Islet precursor cell (in vitro differentiated cells): ENCODE data around the gene KRT2.

Experiments used
- DNase-seq: peaks from one replicate; pipeline ENCODE4 v3.0.0-alpha.2; 2018

The KRT2 gene

DNA sequence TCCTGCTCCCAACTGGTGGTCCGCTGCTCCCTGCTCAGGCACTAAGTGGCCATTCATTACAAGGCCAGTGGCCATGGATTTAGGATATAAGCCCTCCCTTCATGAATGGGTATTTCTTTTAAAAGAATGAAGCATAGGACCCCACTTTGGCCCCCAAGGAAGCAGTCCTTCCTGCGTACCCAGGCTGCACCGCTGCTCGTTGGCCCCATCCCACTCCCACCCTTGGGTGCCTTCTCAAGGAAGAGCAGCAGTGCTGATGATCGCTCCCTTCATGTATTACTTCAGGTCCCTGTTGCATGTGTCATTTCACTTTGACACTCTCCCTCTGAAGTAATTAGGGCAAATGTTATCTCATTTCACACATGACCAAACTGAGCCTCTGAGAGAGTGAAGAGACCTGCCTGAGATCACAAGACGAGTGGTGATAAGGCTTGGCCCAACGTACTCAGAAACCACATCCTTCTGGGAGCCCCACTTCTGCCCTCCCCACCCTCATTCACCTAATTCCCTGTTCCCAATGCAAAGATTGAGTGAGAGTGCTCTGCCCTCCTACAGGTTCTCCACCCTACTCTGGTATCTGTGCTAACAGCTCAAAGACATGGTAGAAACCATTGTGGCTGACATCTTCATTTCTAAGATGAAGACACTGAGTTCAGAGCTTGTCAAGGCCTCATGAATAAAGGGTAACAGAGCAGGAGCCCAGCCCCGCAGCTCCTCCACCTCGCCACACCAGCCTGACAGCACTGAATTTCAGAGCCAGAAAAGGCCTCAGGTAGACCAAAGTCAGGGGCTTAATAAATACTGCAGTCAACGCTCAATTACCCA, 10.3 kb upstream of the KRT2 start:
- DNase-seq: no peak

DNA sequence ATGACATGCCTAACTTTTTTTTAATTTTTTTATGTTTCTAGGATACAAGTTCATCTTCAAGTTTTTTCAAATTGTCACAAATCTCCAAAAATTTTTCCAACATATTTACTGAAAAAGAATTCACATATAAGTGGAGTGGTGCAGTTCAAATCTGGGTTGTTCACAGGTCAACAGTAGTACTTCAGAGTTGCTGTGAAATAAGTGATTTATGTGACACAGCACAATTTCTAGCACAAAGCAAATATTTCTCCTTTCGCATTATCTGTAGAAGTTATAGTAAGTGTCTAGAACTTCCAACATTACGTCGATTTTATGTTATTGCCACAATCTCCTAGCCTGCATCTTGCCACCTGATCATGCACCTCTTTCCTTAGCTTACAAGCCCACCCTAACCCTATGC, 9.7 kb upstream of the KRT2 start:
- DNase-seq: no peak

DNA sequence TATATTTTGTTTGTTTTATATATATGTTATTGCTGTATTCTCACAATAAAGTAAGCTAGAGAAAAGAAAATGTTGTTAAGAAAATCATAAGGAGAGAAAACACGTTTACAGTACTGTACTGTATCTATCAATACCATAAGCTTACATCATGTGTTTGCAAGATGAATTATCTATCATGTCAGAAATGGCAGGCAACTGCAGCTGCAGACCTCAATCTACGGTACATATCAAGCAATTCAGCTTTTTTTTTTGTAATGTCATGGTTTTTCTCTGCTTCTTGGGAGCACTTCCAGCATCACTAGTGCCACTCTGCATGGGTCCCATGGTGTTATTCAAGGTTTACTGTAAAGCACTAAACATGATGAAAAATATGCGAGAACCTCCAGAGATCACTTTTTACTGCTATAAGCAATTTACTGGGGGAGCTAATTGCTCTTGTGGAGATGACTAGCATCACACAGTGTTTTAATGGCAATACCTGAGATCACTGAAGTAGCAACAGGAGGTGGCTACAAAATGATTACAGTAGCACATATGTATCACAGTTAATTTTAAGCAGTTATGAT, 9.0 kb upstream of the KRT2 start:
- DNase-seq: no peak

DNA sequence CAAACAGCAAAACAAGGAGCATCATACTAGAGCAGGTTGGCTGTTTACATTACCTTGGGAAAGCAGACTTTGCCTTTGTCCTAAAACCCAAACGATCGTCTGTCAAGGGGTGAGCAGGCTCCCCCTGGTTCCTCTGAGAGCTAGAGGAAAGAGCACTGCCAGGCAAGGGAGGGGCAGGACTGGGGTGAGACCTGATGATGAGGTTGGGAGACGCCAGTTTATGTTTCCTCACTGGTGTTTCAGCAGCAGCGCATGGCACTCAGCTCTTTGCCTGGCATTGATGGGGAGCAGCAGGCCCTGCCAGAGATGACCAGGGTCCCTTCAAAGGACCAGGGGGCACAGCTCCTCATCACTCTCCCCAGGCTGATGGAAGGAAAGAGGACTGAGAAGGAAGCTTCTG, 7.9 kb upstream of the KRT2 start:
- DNase-seq: peak; percentile 37

DNA sequence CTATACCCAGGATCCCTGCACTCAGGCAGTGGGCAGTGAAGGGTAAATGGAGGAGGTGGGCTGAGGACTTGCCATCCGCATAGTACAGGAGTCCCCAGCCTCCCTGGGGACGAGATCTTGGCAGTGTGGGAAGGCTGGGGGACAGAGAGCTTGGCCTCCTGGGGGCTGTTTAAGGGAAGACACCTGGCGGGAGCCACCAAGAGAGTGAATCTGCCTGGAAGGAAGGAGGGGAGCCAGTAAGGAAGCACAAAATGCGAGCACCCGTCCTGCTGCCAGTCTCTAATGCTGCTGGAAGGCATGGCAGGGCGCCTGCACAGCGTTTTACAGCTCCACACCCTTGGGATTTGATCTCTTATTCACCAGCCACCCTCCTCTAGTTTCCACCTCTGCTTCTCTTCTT, 7.4 kb upstream of the KRT2 start:
- DNase-seq: peak; percentile 51

DNA sequence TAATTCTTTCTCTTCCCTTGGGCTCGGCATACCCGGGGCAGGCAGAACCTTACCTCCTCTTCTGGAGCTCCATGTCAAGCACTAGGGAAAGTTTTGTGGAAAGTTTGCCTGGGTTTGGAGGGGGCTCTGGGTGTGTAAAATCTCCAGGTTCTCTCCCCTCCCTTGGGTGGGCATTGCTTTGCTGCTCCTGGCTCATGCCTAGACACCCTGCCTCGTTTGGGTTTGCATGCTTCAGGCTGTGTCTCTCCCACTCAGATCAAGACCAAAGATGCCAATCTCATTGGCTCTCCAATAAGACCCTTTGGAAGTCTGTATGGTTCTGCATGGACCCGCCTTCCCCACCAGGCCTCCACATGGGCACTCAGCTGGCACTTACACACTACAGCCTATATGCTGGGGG, 6.2 kb upstream of the KRT2 start:
- peak; percentile 41 for DNase-seq

DNA sequence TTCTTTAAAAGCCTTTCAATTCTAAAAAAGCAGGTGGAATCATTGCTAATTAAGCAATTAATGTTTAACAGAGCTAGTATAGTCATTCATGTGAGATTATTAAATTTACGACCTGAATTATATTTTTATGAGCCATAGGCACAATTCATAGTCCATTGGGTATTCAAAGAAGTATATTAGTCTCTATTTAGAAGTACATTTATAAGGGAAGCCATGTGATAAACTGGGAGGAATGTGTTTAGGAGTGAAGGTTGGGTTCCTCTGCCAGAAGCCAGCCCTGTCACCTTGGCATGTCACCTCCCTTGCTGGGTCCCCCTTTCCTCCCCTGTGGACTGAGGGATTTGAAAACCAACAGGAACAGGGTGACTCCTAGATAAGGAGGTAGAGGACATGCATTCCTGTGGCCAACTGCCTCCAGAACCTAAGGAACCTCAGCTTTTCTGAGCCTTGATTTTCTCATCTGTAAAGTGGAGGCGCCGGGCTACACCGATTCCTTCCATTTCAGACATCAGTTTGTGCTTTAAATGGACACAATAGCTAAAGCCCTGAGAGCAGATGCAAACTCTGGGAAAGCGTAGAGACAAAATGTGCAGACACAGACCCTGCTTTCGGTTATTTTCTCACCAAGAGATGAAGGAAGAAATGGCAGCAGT, 5.4 kb upstream of the KRT2 start:
- DNase-seq: peak; percentile 38

DNA sequence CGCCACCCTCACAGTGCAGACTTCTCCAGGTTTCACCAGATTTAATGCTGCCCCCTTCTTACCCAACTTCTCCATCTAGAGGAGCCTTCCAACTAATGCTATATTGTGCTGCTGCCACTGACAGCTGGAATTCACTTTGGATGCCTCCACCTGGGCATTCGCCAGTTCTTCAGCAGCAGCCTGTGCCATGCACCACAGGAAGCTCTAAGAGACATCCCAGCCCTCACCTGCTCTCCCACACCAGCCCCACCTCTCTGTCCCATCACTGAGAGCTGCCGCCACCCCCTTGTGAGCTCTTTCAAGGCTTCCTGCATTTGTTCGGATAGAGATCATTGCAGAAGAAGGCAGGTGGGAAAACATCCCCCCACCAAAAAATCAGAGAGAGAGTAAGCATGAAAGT, 4.6 kb upstream of the KRT2 start:
- DNase-seq: peak; percentile 43

DNA sequence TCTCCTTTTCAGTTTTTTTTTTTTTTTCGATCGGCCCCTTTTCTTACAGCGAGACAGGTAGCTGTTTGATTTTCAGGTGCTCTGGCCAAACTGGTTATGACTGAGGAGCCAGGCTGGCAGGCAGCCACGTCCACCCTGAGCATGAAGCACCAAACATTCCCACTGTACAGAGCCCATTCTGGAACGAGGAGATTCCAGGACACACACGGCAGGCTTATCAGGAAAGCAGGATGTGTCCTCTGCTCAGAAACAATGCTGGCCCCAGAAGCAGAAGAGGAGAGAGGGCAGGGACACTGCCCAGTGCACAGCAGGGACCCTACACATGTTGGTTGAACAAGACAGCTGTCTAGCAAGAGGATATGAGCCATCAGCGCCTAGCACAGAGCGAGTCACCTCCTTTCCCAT, 3.7 kb upstream of the KRT2 start:
- peak; percentile 53 for DNase-seq

DNA sequence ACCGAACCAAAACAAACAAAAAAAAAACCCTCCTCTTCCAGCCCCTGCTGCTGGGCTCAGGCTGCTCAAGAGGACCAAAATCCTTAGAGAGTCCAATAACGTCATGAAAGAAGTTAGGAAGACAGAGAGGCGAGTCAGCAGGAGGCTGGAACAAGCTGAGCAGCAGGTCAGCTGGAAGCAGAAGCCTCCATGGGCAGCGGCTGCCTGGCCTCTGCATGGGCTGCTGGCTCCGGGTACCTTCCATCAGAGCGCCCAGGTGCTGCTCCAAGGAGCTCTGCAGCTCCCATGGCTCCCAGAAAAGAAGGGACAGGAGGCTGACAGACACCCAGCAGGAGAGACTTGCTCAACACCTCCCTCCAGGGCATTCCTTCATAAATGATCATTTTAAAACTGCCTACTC, 3.2 kb upstream of the KRT2 start:
- DNase-seq: peak; percentile 70

DNA sequence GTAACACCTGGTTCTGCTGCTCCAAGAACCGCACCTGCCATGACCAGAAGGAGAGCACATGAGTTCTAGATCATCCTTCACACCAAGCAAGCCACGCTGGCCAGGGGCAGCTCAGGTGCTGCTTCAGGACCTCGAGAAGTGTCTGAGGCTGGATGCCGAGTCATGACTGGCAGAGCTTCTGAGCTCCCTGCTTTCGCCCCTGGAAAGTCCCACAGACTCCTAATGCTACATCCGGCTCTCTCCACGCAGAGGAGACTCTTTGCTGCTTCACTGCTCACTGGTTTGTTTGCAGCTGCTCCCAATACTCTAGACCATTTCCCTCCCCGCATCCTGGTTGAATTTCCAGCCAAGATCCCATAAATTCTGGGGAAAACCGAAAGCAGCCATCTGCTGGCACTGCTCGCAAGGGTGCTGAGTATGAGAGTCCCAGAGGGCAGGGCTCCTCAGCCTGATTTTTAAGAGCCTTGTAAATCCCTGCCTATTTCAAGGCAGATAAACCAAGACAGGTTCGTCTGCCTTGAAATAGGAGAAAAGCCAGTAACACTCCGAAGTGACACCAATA, 1.4 kb downstream of the KRT2 start:
- DNase-seq: peak; percentile 55

DNA sequence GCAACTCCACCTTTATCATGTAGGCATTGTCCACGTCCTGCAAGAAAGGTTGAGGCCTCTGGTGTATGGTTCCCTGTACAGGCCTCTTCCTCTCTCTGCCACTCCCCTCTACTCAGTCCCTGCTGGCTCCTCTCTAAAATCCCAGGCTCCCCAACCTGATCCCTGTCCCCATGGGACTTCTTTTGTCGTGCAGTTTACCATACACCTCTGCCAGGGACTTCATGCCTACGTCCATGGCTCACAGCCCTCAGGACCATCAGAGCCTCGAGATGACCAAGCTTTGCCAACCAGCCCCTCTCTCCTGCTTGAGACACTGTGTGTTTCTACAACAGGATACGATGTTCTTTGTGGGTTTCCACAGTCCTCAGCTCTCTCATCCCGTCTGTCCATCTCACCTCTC, 2.9 kb downstream of the KRT2 start:
- peak; percentile 46 for DNase-seq

DNA sequence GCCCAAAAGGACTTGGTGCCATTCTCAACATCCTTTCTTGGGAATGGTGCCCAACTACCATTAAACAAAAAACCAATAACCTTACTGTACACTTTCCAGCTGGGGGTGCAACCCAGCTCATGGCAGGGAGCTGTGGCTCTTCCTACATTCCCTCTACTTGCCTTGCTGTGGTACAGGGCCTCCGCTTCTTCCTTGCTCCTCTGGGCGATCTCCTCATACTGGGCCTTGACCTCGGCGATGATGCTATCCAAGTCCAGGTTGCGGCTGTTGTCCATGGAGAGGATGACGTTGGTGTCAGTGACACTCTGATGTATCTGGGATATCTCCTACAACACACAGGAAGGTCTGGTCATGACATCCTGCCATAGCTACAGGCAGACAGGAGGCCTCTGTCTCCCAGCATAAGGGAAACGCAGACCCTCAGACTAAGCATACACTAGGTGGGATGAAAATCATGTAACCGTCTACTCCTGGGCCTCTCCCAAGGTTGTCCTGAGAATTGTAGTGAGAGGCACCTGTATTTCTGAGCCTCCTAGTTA, 3.9 kb downstream of the KRT2 start:
- DNase-seq: peak; percentile 50

DNA sequence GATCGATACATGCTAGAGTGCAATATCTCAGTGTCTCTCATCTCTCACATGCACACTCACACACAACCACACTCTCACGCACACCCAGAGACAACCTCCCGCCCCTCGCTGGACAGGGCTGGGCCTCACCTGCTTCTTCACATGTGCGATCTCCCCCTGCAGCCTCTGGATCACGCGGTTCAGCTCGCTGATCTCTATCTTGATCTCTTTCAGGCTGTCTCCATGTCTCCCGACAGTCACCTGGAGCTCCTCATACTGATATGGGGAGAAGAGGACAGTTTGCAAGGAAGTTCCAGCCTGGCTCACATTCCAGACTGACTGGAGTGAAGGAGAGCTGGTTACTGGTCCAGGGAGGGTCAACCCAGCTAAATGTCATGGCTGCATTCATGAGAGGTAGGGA, 4.4 kb downstream of the KRT2 start:
- peak; percentile 42 for DNase-seq

DNA sequence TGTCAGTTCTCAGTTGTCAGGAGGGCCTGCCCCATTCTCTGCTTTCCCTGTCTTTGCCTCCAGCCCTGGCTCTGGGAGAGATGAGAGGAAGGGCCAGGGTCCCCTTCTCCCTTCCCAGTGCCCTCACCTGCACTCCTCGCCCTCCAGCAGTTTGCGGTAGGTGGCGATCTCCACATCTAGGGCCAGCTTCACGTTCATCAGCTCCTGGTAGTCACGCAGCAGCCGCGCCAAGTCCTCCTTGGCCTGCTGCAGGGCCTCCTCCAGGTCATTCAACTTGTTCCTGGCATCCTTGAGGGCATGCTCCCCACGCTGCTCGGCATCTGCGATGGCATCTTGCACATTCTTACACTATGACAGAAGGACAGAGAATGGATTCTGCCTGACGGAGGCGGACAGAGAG, 5.4 kb downstream of the KRT2 start:
- DNase-seq: peak; percentile 55

DNA sequence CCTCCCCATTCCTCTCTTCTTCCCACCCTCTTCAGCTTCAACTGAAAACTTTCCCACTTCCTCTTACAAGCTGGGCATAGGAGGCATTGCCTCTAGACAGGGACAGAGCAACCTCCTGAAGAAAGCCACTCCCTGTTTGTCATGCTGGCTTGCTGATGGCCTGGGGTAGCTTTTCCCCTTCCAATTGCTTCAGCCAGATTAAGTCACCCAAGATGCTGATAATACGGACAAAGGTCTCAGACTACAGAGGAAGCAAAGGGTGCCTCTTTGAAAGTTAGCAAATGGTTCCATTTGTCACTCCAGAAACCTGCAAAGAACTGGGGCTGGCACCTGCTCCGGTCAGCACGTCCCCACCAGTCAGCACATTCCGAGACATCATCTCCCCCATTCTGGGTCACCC, 6.0 kb downstream of the KRT2 start:
- DNase-seq: peak; percentile 39

DNA sequence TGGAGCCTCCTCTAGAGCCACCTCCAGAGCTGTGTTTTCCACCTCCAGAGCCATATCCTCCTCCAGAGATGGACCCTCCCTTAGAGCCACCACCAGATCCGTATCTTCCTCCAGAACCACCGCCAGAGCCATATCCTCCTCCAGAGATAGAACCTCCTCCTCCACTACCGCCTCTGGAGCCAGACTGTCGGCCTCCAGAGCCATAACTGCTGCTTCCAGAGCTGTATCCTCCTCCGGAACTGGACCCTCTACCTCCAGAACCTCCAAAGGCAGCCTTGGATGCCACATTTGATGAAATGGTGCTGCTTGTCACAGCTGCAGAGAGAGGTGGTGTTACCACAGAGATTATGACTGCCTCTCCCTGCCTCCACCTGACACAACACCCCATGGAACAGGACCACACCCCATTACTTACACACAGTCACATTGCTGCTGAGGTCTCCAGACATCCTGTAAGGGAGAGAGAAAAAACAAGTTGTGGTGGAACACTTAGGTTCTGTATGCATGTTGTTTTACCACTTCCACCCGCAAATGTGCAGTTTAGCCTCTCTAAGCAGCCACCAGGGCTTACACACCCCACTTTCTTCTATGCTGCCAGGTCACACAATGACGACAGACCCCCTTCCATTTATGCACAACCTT, 6.8 kb downstream of the KRT2 start:
- peak; percentile 44 for DNase-seq

DNA sequence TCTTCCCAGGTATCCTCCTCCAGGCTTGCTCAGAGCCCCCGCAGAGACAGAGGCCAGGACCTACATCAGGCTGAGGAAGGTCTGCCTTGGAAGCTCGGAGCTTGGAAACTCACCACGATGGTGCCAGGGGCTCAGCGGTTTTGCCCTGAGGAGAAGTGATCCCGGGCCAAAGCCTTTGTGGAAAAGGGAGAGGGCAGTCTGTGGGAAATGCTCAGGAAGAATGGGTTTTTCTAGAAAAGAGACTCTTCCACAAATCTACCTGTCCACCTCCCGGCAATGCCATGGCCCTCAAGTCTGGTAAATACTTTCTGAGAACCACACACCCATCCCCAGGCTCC, 8.0 kb downstream of the KRT2 start:
- DNase-seq: peak; percentile 50

DNA sequence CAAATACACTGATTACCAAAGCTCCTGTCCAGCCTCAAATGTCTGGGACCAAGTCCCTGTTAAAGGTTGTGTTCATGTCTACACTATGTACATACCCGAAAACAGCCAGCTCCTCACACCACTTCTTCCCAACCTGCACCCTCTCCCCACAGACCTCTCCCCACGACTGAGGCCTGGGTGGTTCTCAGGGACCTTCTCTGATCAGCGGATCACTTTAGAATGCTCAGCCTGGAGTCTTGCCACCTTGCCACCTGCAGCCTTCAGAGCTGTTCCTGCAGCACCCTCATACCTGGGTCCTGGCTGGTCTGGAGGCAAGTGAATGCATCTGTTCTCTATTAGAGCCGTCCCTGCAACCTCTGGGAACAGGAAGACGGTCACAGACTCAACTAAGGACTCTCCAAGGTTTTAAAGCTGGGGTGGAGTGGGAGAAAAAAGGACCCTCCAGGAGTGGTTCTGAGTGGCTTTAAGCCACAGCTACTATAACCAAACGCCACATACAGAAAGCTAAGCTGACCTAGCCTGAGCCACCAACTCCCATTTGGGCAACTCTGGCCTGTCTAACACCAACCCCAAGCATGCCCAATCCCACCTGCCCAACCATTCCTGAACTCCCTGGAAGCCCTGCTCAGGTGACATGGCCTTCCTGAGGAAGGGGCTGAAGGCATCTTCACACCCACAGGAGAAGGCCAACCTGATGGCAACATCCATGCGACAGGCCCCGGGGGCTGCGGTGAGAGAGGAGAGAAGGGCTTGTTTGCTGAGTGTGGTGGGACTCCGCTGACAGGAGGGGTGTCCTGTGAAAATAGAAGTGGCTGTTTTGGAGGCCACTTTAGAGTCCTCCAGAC, 8.6 kb downstream of the KRT2 start:
- peak; percentile 36 for DNase-seq

DNA sequence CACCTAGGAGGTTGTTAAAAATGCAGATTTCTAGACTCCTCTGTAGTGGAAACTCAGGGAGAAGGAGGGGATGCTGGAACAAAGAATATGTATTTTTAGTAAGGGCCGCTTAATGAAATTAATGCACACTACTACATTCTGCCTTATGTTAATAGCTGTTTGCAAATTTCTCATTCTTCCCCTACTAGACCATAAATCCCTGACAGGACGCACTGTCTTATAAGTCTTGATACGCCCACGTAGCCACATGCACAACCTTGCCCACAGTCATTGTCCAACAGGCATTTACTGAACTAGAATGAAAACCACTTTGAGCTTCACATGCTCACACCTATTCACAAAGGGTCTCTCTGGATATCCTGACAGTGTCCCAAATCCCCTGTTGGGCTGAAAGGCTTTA, 10.5 kb downstream of the KRT2 start:
- peak; percentile 11 for DNase-seq

DNA sequence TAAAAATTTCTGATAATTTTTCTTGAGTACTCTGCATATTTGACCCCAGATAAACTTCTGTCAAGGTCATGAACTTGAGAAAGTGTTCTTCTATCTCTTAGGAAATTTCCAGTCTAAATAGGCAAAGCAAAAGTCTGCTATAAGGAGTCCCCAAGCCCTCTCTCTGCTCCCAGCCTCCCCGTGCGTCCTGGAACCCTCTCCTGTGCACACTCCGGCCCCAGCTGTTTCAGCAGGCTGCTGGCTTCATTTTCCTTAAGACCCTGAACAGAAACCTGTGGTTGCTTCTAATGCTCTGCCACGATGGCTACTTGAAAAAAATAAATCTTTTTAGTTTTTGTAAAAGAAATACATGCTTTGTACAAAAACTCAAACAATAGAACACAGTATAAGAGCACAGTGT, 14.7 kb downstream of the KRT2 start:
- peak; percentile 25 for DNase-seq

DNA sequence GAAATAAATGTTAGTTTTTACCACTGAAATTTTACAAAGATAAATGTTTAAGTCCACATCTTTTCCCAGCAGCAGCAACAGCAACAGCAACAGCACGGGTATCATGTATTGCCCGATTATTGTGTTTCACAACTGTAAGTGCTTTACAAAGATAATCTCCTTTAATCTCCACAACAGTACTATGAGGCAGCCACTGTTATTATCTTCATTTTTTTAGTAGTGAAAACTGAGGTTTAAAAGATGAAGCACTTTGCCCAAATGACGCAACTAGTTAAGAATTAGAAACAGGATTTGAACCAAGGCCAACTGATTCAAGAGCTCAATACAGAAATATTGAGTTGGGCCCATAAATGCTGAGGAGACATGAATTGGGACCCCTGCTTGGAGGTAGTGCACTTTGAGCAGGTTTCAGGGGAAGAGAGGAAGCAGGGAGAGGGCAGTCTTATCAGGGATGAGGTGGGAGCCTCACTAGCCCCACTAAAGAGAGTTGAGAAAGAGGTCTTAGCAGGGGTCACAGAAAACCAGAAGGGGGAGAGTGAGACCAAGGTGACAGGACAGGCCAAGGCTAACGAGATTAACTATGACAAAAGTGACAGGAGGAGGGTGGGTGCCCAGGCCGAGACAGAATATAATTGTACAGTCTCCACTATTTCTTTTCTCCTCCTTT, 15.3 kb downstream of the KRT2 start:
- DNase-seq: peak; percentile 25
